Measurements from ENCODE around the gene ARHGAP26.
A peak's percentile ranks its signal among the peaks of the same experiment; 100 is the strongest.

The ARHGAP26 gene

DNA sequence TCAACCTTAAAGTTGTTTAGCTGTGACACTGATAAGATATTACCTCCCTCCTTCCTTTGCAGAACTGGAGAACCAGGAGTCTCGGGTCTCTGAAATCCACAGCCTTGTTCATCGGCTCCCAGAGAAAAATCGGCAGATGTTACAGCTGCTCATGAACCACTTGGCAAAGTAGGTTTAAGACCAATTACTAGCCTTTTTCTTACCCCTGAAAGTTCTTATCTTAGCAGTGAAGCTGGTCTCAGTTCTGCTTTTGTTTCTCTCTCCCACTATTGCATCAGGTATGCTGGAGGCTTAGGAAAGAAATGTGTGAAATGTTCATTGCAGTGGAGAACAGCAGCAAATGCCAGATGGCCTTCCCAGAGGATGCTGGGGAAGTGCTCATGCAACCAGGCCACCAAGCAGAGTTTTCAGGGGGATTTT is 287.4 kb downstream of the ARHGAP26 start:
- DNase-seq (ENCODE audit: low read depth in 2 of 3, low spot score in 1 of 3) = no peak

DNA sequence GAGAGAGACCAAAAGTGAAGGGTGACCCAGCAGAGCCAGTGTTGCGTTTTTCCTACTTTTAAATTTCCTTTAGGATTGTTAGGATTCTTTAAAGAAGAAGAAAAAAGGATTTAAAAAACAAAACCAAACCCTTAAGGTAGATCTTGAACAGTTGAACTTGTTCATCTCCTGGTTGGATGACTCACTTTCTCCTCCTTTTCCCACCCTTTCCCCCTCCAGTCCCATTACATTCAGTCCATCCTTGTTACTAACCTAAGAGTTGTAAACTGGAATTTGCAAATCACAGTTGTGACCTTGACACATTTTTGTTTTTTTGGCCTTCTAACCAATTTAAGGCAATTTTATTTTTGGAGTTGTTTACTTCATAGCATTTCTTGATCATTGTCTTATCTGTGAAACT is 289.2 kb downstream of the ARHGAP26 start:
- DNase-seq (ENCODE audit: low read depth in 2 of 3, low spot score in 1 of 3) = no peak

- DNase-seq (ENCODE audit: low read depth in 2 of 3, low spot score in 1 of 3) = no peak
Observed at GRCh38 chr5:143059976-143060765, 290.0 kb downstream of the ARHGAP26 start.

DNA sequence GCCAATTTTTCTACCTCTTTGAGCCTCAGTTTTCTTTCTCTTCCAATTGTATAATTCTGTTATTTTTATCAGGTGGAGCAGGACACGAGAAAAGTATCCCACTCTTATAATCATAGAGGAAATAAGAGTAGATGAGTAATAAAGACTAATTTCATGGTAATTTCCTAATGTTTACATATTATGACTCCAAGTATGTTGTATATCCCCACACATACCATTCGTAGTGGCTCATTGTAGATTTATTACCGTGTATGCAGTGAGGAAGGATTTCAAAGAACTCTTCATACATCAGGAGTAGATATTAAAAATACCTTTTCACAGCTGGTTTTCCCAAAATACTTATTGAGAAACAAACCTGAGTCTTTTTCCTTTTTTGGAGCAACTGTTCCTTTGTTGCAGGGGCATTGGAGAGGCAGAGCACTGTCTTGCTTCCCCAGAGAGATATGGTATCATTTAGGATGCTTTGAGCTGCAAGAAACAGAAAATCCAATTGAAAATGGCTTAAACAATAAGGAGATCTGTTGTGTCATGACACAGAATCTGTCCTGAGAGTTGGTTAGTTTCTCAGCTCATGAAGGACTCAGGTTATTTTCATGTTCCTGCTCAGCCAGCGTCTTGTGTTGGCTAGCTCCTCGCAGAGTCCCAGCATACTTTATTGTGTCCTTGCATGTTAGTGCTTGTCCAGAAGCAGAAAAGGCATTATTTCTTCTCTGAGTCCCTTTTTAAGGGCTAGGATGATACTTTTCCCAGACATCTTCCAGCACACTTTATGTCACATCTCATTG is 291.2 kb downstream of the ARHGAP26 start:
- no peak for DNase-seq (ENCODE audit: low read depth in 2 of 3, low spot score in 1 of 3)

DNA sequence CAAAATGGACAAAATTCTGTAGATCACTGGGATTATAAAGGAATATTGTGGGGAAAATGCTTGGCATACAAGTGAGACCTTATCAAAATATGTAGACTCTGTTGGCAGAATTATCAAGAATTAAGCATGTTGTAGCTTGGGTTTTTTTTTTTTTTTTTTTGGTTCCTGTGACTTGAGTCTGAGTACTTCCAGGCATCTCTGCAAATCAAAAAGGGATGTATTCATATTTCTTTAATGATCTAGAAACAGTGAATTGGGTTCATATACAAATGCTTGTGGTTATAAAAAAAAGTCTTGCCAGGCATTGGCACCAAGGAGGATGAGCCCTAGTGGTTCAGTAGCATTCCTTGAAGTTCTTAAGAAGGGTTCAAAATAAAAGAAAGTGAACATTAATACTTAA is 292.2 kb downstream of the ARHGAP26 start:
- DNase-seq (ENCODE audit: low read depth in 2 of 3, low spot score in 1 of 3) = no peak

DNA sequence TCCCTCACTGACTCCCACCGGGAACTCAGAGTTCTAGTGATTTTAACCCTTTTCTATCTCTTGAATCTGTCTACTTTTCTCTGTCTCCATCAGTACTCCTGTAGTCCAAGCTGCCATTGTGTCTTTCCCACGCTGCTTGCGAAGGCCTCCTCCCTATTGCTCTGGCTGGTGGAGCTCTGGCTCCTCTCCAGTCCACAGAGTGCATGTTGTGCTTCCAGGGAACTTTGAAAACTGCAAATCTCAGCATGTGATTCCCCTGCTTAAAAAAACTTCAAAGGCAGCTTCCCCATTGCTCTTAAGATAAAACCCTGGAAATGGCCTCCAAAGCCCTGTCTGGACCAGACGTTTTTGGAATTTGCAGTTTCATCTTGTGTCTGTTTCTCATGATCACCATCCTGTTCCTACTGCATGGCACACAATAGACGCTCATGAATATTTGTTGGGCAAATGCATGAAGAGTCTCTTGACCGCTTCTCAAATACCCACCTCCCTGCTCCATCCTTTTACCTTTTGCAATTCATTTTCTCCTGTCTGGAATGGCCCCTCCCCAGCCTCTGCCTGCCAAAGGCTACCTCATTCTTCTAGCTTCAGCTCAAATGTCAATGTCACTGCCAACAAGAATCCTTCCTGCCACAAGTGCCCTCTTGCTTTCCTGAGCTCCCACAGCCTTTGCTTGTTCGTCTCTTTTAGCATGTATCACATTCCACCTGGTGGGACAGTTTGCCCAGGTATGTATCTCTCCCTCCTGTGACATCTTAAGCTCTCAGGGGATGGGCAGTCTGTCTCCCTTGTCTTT is 293.2 kb downstream of the ARHGAP26 start:
- no peak for DNase-seq (ENCODE audit: low read depth in 2 of 3, low spot score in 1 of 3)

DNA sequence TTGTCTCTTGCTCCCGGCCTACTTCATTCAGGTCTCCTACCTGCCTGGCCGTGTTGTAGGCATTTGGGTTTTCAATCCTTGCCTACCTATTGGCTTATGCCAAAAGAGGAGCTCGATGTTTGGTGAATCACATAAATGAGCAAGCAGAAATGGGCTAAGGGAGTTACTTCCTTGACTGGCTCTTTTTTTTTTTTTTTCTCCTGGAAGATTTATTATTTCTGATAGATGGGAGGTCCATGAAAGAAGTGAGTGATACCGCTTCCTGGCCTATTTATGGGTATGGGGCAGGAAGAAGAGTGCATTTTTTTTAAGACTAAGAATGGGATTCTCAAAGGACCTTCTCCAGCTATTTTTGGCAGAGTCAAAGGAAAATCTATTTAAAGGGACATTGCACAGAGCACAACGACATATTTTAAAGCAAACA is 294.1 kb downstream of the ARHGAP26 start:
- no peak for DNase-seq (ENCODE audit: low read depth in 2 of 3, low spot score in 1 of 3)

GRCh38 chr5:143064676-143065075 is 294.5 kb downstream of the ARHGAP26 start:
- no peak for DNase-seq (ENCODE audit: low read depth in 2 of 3, low spot score in 1 of 3)

DNA sequence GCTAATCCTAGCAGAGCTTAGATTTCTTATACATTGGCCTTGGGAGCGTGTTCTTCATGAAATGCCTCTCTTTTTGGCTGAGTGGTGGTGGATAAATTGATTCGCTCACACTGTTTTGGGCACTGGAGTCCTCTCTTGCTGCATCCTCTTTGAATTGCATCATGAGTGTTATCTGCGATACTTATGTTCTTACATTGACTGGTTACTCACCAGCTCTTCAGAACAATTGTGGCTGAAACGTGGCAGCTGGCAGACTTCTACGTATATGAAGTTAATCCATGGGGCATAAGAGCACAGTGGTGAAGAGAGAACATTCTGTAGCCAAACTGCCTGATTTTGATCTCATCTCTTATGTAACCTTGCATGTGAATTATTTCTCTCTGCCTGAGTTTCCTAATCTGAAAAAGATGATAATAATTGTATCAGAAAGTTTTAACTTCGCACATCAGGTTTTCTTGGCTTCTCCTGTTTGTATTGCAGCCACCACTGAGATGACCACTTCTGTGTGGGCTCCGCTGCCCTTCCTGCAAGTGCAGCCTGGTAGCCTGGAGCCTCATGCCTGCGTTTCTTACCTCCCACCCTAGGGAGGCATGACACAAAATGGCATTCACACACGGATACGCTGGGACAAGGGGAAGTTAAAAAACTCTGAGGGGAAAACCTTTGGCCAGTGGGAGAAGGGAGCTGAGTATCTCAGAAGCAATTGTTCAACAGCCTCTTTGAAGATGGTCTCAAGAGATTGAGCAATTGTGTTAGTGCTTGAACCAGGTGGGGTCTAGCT is 295.2 kb downstream of the ARHGAP26 start:
- DNase-seq (ENCODE audit: low read depth in 2 of 3, low spot score in 1 of 3) = no peak

DNA sequence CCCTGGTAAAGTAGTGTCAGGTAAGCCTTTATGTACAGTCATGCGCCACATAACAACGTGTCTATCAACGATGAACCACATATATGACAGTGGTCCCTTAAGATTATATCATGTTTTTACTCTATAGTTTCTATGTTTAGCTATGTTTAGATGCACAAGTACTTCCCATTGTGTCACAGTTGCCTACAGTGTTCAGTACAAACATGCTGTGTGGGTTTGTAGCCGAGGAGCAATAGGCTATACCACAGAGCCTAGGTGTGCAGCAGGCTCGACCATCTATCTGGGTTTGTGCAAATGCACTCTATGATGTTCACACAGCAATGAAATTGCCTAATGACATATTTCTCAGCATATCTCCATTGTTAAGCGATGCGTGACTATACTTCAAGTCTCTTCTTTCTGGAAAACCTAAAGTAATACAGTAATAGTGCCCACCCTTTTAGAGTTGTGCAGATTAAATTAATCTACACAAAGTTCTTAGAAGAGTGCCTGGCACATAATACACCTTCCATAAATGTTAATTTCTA is 295.9 kb downstream of the ARHGAP26 start:
- no peak for DNase-seq (ENCODE audit: low read depth in 2 of 3, low spot score in 1 of 3)

DNA sequence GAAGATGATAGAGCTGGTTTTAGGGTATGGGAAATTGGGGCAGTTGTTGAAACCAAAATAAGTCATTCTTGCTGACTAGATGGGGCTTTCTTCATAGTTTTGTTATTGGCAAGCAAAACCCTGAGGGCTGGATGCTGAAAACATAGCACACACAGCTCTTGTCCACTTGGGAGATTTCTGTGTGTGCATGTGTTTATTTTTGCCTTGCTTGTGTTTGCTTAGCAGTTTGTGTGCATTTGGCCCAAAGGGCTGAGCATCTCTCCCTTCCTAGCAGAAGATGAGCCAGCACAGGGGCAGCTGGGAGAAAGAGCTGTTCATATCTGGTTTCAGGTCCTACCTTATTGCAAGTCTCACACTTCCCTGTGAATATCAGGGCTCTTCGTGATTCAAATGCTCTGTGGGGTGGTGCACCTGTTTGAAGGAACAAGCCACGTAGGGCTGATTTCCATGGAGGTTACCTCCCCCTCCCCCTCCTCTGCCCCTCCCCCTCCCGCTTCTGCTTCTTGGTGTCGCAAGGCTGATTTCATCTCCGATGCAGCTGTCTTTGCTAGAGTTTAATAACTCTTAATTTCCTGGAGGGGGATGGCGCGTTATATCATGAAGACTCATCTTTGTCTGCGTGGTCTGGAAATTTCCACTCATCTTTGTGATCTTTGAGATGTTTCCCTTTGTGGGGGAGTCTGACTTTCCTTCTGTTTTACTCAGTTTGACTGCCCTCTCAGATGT is 296.5 kb downstream of the ARHGAP26 start:
- DNase-seq (ENCODE audit: low read depth in 2 of 3, low spot score in 1 of 3) = peak in 2 of 3 donors; percentile 14 to 18

DNA sequence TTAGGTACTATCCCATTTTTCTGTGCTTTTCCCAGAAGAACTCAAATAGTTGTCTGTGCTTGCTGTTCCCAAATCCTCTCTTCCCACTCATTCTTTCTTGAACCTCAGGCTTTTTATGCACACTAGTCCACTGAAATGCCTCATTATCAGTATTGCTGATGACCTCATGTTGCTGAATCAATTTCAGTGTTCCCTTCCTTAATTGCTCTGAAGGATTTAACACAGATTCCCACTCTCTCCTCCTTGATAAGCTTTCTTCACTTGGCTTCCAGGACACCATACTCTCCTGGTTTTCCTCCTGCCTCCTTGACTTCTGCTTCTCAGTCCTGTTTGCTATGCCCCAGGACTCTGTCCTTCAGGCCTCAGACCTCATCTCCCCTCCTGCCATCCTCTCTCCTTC is 298.5 kb downstream of the ARHGAP26 start:
- no peak for DNase-seq (ENCODE audit: low read depth in 2 of 3, low spot score in 1 of 3)

DNA sequence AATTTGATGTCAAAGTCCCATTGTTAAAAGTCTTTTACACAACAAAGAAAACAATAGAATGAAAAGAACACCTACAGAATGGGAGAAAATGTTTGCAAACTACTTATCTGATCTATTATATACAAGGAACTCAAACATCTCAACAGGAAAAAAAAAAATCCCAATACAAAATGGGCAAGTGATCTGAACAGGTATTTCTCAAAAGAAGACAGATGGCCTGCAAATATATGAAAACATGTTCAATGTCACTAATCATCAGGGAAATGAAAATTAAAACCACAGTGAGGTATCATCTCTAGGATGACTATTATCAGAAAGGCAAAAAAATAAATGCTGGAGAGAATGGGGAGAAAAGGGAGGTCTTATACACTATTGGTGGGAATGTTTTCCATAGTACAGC is 301.8 kb downstream of the ARHGAP26 start:
- DNase-seq (ENCODE audit: low read depth in 2 of 3, low spot score in 1 of 3) = no peak

GRCh38 chr5:143072734-143073133 is 302.6 kb downstream of the ARHGAP26 start:
- no peak for DNase-seq (ENCODE audit: low read depth in 2 of 3, low spot score in 1 of 3)

GRCh38 chr5:143073766-143074165 is 303.6 kb downstream of the ARHGAP26 start:
- DNase-seq (ENCODE audit: low read depth in 2 of 3, low spot score in 1 of 3) = no peak

- no peak for DNase-seq (ENCODE audit: low read depth in 2 of 3, low spot score in 1 of 3)
Observed at GRCh38 chr5:143074414-143074996, 304.3 kb downstream of the ARHGAP26 start.

DNA sequence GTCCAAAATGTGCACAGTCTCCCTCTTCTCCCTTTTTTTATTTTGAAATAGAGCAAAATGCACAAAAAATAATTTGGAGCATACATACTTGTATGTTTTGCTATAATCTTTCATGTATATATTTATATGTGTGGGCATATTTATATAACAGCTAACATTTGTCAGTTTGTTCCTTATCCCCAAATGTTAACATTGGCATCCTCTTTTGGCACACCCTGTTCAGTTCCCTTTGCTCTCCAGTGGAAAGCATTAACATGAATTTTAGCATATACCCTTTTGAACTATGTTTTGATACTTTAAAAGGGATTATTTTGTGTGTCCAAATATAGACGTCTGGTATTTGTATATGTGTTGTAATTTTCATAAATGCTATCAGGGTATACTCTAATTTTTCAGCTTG is 306.2 kb downstream of the ARHGAP26 start:
- no peak for DNase-seq (ENCODE audit: low read depth in 2 of 3, low spot score in 1 of 3)

GRCh38 chr5:143077453-143078103 is 307.4 kb downstream of the ARHGAP26 start:
- DNase-seq (ENCODE audit: low read depth in 2 of 3, low spot score in 1 of 3) = no peak

GRCh38 chr5:143078313-143078712 is 308.1 kb downstream of the ARHGAP26 start:
- DNase-seq (ENCODE audit: low read depth in 2 of 3, low spot score in 1 of 3) = no peak
